Activated naive CD4-positive, alpha-beta T cell treated with anti-CD3 and anti-CD28 coated beads, Interleukin-2, amount 50 U/mL, for 72 hours (primary cell): ENCODE data around the gene ANKS1B. TPM values are rescaled to one million over a fixed set of nuclear protein-coding genes. Genes with fewer than 3 reads are reported as not detected.

Experiments used
- ATAC-seq, 2 donors: fragments of 150-1000 bp; cut with Tn5 transposase; 2 replicates each; pipeline ENCODE4 v1.10.0; 2021; ENCODE audit warnings: mild to moderate bottlenecking in 2 of 2, moderate library complexity in 2 of 2
- DNase-seq, 2 donors: peaks; one replicate each; pipeline ENCODE4 v3.0.0; 2021 to 2022; ENCODE audit warnings: low spot score in 2 of 2
- H3K27ac Mint-ChIP-seq, 2 donors: one replicate each; pipeline ENCODE4 v1.8.0; 2022; ENCODE audit warnings: mild to moderate bottlenecking in 2 of 2, mixed read lengths in 2 of 2
- H3K36me3 Mint-ChIP-seq, 2 donors: one replicate each; pipeline ENCODE4 v1.8.0; 2022; ENCODE audit warnings: mixed read lengths in 2 of 2
- H3K9me3 Mint-ChIP-seq, 2 donors: one replicate each; pipeline ENCODE4 v1.8.0; 2022; ENCODE audit warnings: mixed read lengths in 2 of 2
- total RNA-seq, 2 donors: library from RNA; stranded (reverse); gene quantifications; one replicate each; pipeline ENCODE4 v1.2.3, GENCODE V29; 2022

The ANKS1B gene
- total RNA-seq, 2 donors from 2014 or later = 0.16 TPM; not detected in 1

DNA sequence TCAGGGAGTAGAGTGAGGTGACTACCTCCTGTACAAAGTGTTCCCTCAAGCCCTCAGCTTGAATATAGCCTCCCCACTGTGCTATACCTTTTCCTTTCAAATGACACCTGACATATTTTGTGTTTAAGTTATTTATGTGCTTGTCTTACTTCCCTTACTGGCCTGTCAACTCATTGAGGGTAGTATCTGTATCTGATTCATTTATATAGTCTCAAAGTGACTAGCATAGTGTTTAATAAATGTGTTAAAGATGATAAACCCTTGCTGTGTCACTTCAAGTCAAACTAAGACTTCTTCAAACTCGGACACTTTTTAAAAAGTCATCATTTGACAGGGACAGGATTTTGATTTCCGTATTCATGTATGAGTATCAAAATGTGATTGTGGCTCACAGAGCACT lies 1287.5 kb downstream of the ANKS1B start:
- H3K36me3 Mint-ChIP-seq = peaks cover 0 to 12% of the 10 kb centered on the region in 2 donors
- ATAC-seq = peak in 1 of 2 donors; percentile 86
- H3K9me3 Mint-ChIP-seq = no peaks in the 10 kb centered on the region
- DNase-seq = no peak
- peak overlapping the region; percentile 52 to 72 for H3K27ac Mint-ChIP-seq

GRCh38 chr12:98696036-98696646 lies 1288.6 kb downstream of the ANKS1B start:
- Mint-ChIP-seq H3K36me3 (peaks cover 7 to 12% of the 10 kb centered on the region in 2 donors), H3K27ac (peak overlapping the region; percentile 39 to 52), H3K9me3 (no peaks in the 10 kb centered on the region)
- DNase-seq (no peak), ATAC-seq (no peak)

DNA sequence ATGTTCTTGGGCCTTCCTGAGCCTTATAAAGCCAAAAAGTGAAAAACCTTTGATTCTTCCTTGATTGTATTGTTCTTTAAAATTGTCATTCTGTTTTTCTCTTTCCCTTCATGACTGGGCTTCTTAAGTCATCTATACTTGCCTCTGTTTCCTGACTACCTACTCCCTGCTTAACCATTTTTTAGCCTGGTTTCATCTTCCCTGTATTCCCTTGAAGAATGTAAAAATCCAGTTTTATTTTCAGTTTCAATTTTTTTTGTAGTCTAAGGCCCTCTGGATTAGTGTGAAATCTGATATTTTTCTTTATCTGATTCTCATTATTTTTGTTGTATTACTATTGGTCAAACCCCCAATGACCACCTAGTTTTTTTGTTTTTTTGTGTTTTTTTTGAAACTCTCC lies 1293.4 kb downstream of the ANKS1B start:
- Mint-ChIP-seq H3K27ac (peak overlapping the region in 1 of 2 donors; percentile 73), H3K36me3 (peaks cover 0 to 16% of the 10 kb centered on the region in 2 donors), H3K9me3 (no peaks in the 10 kb centered on the region)
- ATAC-seq = no peak
- no peak for DNase-seq

DNA sequence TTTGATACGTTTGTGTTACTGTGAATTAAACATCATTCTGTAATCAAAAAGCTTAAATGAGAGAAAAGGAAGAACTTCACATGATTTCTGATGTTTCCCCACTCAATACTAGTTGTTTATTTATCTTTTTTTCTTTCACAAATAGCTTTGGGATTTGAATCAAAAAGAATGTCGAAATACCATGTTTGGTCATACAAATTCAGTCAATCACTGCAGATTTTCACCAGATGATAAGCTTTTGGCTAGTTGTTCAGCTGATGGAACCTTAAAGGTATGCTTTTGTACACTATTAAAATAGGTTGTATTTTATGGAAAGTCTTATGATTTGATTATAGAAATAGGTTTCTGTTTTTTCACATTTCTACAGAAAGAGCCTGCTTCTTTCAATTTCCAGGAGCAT lies 1298.1 kb downstream of the ANKS1B start:
- no peak for DNase-seq
- no peaks in the 10 kb centered on the region for H3K9me3 Mint-ChIP-seq
- peaks cover 10 to 12% of the 10 kb centered on the region in 2 donors for H3K36me3 Mint-ChIP-seq
- ATAC-seq = no peak
- H3K27ac Mint-ChIP-seq = no peak overlapping the region

Other genes with a start within 250 kb of the ANKS1B start
- 10 to 100 TPM; 31.6 to 42.1 TPM for gene BLTP3B, start 157.9 kb upstream of the ANKS1B start, total RNA-seq
- gene ACTR6, start 215.9 kb upstream of the ANKS1B start, total RNA-seq = 10 to 100 TPM; 28.9 to 39.6 TPM